TTC549 (cell line): ENCODE measurements around the gene ELMO2.

Source experiments
- FAIRE-seq: peaks from 2 replicates; lab custom pipeline; 2012; peaks lifted over from hg19 to GRCh38; lab: Jason Lieb, UNC

ELMO2 gene

GRCh38 chr20:46366826-46367225 lies 39.6 kb downstream of the ELMO2 start:
- FAIRE-seq = no peak

- FAIRE-seq = no peak
These were observed 40.8 kb downstream of the ELMO2 start for GRCh38 chr20:46365487-46366220.

- no peak for FAIRE-seq
These were observed 41.5 kb downstream of the ELMO2 start for GRCh38 chr20:46364670-46365486.

- FAIRE-seq = no peak
These were observed 42.3 kb downstream of the ELMO2 start for GRCh38 chr20:46363874-46364669.

GRCh38 chr20:46362921-46363867 lies 43.2 kb downstream of the ELMO2 start:
- no peak for FAIRE-seq

GRCh38 chr20:46361811-46362210 lies 44.6 kb downstream of the ELMO2 start:
- no peak for FAIRE-seq

- no peak for FAIRE-seq
These were observed 45.0 kb downstream of the ELMO2 start for GRCh38 chr20:46361381-46361780.

GRCh38 chr20:46359233-46359751 lies 47.1 kb downstream of the ELMO2 start:
- FAIRE-seq = no peak

GRCh38 chr20:46358346-46359058 lies 47.9 kb downstream of the ELMO2 start:
- no peak for FAIRE-seq

- no peak for FAIRE-seq
These were observed 49.3 kb downstream of the ELMO2 start for GRCh38 chr20:46357030-46357514.

- no peak for FAIRE-seq
These were observed 50.0 kb downstream of the ELMO2 start for GRCh38 chr20:46356195-46357029.

GRCh38 chr20:46355778-46356177 lies 50.6 kb downstream of the ELMO2 start:
- no peak for FAIRE-seq

- FAIRE-seq = no peak
These were observed 51.3 kb downstream of the ELMO2 start for GRCh38 chr20:46354920-46355654.

GRCh38 chr20:46354207-46354555 lies 52.2 kb downstream of the ELMO2 start:
- no peak for FAIRE-seq

- FAIRE-seq = no peak
These were observed 52.8 kb downstream of the ELMO2 start for GRCh38 chr20:46353500-46354206.

- FAIRE-seq = no peak
These were observed 54.0 kb downstream of the ELMO2 start for GRCh38 chr20:46352370-46352938.

- FAIRE-seq = no peak
These were observed 54.9 kb downstream of the ELMO2 start for GRCh38 chr20:46351357-46352058.

- FAIRE-seq = no peak
These were observed 55.5 kb downstream of the ELMO2 start for GRCh38 chr20:46350986-46351267.
